ENCODE results near the gene RGS3.

DNA sequence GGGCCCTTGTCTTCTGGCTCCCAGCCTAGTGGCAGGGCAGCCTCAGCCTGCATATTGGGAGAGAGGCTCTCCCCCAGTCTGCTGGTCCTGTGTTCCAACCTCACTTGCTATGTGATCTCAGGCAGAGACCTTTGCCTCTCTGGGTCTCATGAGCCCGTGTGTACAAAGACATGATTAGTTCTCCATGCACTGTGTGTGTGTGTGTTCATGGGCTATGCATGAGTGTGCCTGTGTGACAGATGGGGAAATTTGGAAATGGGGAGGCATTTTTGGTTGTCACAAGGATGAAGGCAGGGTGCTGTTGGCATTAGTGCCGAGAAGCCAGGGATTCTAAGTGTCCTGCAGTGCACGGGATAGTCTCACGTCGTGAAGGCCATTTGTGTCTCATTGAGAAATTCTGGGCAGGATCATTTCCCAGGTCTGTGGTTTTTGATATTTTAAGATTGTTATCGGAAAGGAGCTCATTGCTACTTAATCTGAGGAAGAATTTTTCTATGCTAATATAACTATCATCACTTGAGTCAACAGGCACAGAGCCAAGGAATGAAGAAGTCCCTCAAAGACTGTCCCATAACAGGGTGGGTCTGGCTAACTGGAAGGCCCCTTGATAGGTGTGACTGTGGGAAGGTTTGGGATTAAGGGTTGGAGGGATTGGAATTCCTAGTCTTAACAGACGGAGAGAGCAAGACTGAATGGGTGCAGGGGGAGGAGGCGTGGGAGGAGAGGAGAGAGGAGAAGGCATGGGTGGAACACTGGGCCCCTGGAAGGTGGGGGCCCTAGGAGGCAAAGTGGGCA is 168.5 kb downstream of the RGS3 start:
- TF ChIP-seq ZNF621 (tag by site-specific recombination; IDR thresholded peaks at IDR 0.05) (no peak), ZNF660 (tag by site-specific recombination; IDR thresholded peaks at IDR 0.05) (no peak), CTCF (tag by site-specific recombination; IDR thresholded peaks at IDR 0.05) (no peak), ZNF585B (tag by site-specific recombination; IDR thresholded peaks at IDR 0.05) (no peak), ZNF146 (tag by site-specific recombination; IDR thresholded peaks at IDR 0.05) (no peak), PATZ1 (tag by site-specific recombination; IDR thresholded peaks at IDR 0.05) (no peak), ZNF266 (tag by site-specific recombination; IDR thresholded peaks at IDR 0.05; ENCODE audit: low read depth) (no peak), ZNF175 (tag by site-specific recombination; IDR thresholded peaks at IDR 0.05) (no peak), ZNF248 (tag by site-specific recombination; IDR thresholded peaks at IDR 0.05) (no peak), REST (tag by site-specific recombination; IDR thresholded peaks at IDR 0.05) (no peak), ZNF350 (tag by site-specific recombination; IDR thresholded peaks at IDR 0.05) (no peak), ZNF184 (tag by site-specific recombination; IDR thresholded peaks at IDR 0.05) (no peak), ZNF571 (tag by site-specific recombination; IDR thresholded peaks at IDR 0.05) (no peak)
- TF ChIP-seq, protein P1, sequence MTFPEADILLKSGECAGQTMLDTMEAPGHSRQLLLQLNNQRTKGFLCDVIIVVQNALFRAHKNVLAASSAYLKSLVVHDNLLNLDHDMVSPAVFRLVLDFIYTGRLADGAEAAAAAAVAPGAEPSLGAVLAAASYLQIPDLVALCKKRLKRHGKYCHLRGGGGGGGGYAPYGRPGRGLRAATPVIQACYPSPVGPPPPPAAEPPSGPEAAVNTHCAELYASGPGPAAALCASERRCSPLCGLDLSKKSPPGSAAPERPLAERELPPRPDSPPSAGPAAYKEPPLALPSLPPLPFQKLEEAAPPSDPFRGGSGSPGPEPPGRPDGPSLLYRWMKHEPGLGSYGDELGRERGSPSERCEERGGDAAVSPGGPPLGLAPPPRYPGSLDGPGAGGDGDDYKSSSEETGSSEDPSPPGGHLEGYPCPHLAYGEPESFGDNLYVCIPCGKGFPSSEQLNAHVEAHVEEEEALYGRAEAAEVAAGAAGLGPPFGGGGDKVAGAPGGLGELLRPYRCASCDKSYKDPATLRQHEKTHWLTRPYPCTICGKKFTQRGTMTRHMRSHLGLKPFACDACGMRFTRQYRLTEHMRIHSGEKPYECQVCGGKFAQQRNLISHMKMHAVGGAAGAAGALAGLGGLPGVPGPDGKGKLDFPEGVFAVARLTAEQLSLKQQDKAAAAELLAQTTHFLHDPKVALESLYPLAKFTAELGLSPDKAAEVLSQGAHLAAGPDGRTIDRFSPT (tag by site-specific recombination; IDR thresholded peaks at IDR 0.05) = no peak

Data from HEK293 (cell line).